ENCODE results near the gene TRAPPC2.
"Not testable (repeated sequence)": the region's sequence is repeated elsewhere in the genome, so short reads cannot be mapped to it uniquely, and the experiment has no call there.

Gene TRAPPC2

DNA sequence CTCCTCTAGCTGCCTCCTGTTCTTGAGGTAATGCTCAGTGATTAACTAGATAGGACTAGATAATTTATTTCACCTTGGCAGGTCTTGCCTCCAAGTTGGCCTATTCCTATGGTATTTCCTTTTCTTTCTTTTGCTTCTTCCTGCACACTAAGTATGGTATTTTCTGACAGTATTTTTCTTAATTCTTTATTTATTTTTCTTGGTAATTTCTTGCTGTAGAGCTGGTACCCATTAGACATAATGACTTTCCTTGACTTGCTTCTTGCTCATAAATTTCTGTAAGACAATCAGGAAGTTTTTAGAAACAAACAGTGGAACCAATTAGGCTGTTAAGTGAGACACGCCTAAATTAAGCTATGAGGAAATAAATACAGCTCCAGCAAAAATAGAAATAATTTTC, 36.0 kb downstream of the TRAPPC2 start:
- DNase-seq (ENCODE audit: low read depth in 2 of 2): no peak

DNA sequence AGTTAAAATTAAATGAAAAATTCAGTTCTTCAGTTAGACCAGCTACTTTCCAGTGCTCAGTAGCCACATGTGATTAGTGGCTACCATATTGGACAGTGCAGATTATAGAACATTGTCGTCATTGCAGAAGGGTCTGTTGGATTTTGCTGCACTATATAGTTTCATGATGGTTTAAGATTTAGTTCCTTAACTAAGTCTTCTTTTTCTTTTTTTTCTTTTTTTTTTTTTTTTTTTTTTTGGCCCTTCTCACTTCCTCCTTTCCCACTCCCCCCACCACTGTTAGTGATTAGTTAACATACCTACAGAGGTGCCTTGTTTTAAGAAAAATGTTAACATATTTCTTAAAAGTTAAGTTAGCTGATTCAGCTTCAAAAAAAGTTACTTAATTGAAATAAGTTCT, 36.4 kb downstream of the TRAPPC2 start:
- no peak for DNase-seq (ENCODE audit: low read depth in 2 of 2)

DNA sequence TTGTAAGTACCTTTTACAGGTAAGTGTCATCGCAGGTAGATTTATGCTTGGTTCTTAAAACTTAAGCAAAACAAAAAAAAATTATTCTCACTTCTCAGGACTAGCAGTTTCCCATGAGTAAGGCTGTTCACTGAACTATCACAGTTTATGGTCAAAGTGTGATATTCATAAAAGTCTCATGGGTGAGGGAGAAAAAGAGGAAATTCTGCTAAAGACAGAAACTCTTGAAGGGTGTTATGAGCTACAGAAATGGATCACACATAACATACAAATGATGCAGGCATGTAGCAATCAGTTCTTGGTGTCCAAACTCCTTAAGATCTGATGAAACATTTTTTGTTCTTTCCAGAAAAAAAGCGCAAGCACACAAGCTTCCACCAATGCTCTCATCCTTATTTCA, 37.0 kb downstream of the TRAPPC2 start:
- DNase-seq (ENCODE audit: low read depth in 2 of 2): no peak

DNA sequence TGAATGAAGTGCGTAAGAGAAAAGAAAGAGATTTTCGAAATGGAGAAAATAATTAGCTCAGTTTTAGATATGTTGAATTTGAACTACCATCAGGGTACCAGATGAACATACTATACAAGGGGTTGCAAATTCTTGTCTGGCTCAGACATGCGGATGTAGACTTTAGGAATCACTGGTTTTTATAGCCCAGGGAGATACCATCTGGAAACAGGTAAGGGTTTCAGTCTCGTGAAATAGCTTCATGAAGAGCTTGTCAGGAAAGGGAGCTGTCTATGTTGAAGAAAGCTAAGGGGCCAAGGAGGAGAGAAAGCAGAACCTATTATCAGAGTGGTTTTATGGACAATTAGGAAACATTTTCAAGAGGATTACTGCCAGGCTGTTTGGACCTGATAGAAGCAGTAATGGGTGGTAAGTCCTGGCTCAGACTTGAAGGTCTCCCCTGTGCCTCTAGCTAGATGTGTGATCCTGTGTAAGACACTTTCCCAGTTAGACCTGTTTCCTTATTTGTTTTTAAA, 38.8 kb downstream of the TRAPPC2 start:
- no peak for DNase-seq (ENCODE audit: low read depth in 2 of 2)

DNA sequence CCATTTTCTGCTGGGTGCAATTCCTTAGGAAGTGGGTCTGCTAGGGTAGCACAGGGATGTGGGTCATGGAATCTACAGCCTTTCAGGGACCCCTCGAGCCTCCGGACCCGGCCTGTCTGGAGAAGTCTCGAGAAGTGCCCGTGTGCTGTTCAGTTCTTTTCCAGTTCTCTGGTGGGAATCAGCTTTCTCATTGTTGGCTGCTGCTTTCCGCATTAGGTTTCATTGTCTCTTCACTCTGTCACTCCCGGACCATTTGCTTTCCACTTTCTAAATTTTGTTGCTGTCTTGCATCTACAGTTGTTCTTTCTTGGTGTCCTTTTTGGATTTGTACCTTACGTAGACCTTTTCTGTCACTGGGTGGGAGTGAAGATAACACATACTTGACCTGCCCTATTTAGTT, 39.4 kb downstream of the TRAPPC2 start:
- DNase-seq (ENCODE audit: low read depth in 2 of 2): no peak

DNA sequence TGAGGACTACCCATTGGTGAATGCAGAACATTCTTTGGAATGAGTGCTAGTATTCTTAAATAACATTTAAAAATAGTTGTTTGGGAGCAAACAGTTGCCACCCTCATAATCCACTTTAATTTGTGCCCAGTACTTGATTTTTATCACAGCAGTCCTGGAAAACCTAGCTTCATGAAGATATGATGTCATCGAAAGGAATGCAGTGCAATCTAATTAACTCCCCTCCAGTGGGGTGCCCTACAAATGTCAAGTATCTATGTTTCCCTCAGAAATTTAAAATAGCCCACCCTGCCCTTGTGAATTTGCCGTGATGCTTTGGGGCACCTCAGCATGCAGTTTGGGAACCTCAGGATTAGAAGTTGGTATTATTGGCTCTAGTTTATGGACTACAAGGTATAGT, 40.1 kb downstream of the TRAPPC2 start:
- DNase-seq (ENCODE audit: low read depth in 2 of 2): no peak

DNA sequence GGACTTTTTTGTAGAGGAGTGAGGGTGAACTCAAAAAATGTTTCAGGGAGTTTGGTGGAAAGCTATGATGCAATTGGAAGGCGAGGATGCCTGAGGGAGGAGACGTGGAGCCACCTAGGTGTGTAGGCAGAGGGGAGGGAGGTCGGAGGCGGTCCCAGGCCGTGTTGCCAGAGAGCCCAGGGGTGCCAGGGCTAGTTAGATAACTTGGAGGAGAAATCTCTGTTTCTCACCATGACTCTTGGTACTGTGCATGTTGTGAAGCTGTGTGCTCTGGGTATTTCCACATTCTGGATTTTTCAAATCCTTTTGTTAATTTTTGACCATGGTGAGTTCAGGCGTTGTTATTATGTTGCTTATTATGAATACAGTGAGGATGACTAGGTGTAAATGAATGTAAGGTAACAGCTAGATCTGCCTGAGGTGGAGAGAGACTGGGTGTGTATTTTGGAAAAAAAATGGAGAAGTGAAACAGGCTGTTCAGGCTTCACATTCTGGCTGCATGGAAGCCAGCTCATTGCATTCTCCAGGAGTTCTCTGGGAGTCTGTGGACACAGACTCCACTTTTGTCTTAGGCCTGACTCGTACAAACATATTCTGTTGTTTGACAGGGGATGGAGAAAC, 41.0 kb downstream of the TRAPPC2 start:
- DNase-seq (ENCODE audit: low read depth in 2 of 2): no peak

DNA sequence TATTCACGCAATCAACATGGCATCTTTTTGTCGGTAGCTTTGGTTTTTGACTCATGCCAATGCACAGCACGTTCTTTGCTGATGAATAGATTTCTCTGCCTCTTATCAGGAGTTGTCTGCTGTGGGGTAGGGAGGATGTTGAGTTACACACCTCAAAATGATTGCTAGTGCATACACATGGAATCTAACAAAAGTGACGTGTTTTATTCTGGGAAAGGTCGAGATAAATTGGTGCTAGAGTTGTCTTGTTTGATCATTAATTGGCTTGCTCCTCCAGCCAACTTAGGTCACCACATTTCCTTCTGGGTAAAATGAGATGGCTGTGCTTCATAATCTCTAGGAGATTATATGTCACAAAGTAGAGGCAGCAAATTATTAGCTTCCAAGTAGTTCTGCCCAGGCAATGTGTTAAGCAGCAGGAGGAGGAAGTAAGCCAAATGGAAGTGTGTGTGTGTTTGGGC, 41.6 kb downstream of the TRAPPC2 start:
- DNase-seq (ENCODE audit: low read depth in 2 of 2): no peak

DNA sequence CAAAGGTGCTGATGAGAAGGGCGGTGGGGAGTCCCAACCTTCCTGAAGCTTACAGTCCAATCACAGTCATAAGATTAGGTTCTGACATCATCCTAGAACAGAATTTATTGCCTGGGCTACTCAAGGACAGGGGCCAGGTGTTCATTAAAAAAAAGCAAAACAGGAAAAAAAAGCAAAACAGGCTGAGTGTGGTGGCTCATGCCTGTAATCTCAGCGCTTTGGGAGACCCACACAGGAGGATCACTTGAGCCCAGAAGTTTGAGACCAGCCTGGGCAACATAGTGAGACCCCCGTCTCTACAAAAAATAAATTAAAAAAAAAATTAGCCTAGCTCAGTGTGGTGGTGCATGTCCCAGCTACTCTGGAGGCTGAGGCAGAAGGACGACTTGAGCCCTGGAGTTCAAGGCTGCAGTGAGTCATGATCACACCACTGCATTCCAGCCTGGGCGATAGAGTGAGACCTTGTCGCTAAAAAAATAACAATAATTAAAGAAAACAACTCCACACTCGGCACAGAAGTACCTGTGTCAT, 42.5 kb downstream of the TRAPPC2 start:
- DNase-seq (ENCODE audit: low read depth in 2 of 2): no peak

DNA sequence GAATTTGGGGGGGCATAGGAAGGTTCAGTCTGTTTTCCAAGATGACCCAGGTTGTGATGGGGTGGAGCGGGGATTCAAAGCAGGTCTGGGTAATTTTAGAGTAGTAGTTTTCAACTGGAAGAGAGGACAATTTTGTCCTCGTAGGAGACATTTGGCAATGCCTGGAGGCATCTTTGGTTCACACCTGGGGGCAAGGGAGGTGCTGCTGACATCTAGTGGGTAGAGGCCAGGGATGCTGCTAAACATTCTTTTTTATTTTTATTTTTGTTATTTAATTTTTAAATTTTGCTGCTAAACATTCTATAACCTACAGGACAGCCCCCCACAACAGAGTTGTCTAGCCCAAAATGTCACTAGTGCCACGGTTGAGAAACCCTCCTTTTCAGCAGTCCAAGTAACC, 43.6 kb downstream of the TRAPPC2 start:
- no peak for DNase-seq (ENCODE audit: low read depth in 2 of 2)

DNA sequence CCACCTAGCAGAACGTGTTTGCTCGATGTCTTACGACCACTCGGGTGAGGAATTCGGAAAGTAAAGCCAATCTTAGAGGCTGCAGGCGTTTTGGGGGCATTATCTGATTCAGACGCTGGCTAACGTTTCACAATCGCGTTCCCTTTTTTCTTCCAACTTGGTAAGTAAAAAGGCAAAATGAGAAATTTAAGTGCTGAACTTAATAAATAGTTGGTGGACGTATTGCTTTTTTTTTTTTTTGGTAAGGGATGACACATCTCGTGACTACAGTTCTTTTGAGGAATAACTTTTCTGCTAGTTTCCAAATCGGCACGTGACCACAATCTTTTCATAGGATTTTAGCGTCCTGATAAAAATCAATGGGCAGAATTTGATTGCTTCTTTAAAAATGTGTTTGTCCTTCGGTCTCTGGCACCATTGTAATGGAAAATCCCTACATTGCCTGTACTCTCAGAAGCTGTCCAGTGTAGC, 44.6 kb downstream of the TRAPPC2 start:
- no peak for DNase-seq (ENCODE audit: low read depth in 2 of 2)

DNA sequence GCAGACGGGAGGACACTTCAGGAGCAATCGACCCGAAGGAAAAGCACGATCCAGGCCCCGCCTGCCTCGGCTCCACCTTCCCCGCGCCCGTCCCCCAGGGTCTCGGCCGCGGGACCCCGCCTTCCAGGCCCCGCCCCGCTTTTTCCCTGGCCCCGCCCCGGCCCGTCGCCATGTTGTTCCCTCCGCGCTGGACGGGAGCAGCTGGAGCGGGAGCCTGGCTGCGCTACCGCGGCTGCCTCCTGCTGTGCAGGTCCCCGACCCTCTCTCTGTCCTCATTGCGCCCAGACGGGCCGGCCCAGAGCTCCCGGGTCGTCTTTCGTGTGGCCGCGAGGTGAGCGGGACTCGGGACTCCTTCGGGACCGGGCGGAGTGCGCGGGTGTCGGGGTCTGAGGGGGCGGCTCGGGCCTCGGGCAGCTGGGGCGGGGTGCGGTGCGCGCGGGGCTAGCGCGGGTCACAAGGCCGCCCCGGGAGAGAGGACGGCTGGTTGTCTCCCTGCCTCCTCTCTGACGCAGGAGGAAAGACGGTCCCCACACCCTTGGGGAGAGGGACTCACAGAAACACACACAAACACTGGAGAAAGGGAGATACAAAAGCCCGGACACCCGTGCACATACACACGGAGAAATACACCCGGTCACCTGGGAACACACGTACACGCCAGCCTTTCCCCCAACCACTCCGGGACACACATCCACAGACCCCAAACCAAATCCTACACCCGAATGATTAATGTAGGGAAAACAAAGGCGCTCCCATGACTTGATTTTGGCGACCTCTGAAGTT, 45.3 kb downstream of the TRAPPC2 start, which contains the start of gene RAB9A:
TSS of gene RAB9A (plus strand) at position 171 of the 783 bp plus-strand sequence. CDS start 19,619 bp downstream, outside the sequence.
- DNase-seq (ENCODE audit: low read depth in 2 of 2): peak; percentile 55 to 76

DNA sequence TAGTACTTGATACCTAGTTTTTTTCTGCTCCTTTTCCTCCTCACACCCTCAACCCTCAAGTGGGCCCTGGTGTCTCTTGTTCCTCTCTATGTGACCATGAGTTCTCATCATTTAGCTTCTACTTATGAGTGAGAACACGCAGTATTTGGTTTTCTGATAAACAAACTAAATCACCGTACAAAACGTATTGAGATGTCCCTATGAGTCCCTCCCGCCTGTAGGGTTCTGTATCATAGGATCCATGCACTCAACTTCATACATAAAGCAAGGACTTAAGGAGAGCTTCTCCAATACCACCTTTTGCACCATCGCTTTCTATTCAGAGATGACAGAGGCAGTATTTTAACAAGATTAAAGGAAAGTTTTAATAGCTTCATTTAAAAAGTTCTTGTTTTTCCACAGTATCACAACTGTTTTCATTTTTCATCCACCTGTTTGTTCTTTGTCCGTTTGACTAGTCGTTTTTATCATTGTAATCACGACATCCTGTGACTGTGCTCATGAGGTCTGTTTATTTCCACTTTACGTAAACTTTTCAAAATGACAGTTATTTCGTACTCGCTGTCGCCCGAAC, 45.9 kb downstream of the TRAPPC2 start:
- DNase-seq (ENCODE audit: low read depth in 2 of 2): no peak

DNA sequence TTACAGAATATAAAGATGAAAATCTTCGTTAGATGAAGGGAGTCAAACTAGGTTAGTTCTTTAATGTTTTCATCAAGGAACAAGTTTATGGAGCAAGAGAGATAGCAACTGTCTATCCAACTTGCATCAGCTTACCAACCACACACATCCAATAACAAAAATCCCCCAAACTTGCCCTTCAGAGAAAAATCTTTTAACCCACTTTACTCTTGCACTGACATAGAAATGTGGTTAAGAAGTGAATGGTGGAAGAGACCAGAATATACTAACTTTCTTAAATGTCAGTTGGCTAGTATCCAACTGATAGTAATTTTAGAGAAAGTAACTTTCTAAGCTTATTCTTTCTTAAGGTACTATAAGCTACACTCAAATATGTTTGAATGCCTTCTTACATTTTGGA, 47.2 kb downstream of the TRAPPC2 start:
- DNase-seq (ENCODE audit: low read depth in 2 of 2): no peak

DNA sequence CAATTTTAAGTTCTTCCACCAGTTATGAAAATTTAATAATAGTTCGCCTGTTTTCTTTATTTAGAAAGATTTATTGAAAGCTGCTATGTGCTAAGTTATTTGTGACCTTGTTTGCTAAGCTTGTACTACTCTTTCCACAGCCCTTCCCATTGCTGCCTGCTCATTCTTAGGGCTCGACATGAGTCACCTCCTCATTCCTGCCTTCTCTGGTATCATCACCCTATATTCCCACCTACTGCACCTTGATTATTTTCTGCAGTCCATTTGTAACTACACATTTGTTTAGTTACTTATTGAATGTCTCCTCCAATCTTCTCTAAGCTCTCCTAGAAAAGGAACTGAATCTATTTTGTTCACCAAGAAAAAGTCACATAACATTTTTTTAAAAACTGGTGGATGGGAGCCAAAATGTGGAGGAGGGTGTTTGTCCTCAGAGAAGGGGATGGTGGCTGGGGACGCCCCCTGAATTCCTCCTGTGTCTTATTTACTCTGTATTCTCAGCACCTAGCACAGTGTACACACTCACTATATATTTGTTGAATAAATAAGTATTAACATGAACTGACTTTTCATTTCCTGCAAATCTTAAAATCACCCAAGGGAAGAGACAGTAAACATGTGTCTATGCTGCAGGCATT, 49.2 kb downstream of the TRAPPC2 start:
- no peak for DNase-seq (ENCODE audit: low read depth in 2 of 2)

DNA sequence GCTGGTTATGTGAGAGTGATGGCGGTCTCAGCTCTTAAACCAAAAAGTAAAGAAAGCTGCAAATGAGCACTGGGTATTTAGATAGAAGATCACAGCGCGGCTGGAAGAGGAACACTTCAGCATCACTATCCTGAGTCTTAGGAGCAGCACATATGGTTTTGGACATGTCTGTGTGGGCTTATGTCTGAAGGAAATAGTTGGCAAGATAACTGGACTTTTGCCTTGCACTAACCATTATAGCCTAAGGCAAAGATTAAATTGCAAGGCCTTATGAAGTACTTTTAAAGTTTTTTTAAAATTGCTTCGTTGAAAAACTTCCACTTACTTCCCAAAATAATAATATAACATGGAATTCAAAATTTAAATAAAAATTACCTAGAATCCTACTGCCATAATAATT, 50.1 kb downstream of the TRAPPC2 start:
- DNase-seq (ENCODE audit: low read depth in 2 of 2): no peak

DNA sequence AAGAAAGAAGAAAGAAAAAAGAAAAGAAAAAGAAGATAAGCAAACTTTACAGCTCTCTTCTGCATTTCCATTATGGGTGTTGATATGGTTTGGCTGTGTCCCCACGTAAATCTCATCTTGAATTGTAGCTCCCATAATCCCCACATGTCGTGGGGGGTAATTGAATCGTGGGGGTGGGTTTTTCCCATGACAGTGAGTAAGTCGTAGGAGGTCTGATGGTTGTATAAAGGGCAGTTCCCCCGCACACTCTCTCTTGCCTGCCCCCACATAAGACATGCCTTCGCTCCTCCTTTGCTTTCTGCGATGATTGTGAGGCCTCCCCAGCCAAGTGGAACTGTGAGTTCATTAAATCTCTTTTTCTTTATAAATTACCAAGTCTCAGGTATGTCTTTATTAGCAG, 52.8 kb downstream of the TRAPPC2 start:
- no peak for DNase-seq (ENCODE audit: low read depth in 2 of 2)

DNA sequence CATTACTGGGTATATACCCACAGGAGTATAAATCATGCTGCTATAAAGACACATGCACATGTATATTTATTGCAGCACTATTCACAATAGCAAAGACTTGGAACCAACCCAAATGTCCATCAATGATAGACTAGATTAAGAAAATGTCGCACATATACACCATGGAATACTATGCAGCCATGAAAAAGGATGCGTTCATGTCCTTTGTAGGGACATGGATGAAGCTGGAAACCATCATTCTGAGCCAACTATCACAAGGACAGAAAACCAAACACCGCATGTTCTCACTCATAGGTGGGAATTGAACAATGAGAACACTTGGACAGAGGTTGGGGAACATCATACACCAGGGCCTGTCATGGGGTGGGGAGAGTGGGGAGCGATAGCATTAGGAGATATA, 54.7 kb downstream of the TRAPPC2 start:
- not testable (repeated sequence) for DNase-seq (ENCODE audit: low read depth in 2 of 2)

DNA sequence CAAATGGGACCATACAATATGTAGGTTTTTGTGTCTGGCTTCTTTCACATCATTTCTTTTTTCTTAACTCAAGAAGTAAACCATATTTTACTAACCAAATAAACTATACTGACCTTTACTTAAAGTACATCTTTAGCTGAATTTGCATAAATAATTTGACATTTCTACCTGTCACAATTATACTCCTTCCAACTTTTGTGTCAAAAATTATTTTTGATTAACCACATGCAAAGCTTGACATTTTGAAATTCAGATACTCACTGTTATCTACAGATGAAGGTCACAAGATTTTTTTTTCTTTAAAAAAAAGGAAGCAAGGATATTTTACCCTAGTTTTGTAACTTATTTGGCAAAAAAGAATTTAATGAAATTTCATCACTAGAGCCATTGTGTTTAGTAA, 57.5 kb downstream of the TRAPPC2 start:
- no peak for DNase-seq (ENCODE audit: low read depth in 2 of 2)

DNA sequence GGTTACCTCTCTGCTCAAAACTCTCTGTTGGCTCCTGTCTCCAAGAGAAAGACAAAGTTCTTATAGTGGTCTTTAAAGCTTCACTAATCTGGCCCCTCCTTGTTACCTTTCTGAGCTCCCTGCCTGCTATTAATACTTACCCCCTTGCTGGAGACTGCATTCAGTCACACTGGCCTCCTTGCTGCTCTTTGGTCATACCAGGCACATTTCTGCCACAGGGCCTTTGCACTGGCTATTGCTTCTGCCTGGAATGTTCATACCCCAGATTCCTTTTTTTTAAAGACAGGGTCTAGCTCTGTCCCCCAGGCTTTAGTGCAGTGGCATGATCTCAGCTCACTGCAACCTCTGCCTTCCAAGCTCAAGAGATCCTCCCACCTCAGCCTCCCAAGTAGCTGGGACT, 61.4 kb downstream of the TRAPPC2 start:
- DNase-seq (ENCODE audit: low read depth in 2 of 2): no peak

DNA sequence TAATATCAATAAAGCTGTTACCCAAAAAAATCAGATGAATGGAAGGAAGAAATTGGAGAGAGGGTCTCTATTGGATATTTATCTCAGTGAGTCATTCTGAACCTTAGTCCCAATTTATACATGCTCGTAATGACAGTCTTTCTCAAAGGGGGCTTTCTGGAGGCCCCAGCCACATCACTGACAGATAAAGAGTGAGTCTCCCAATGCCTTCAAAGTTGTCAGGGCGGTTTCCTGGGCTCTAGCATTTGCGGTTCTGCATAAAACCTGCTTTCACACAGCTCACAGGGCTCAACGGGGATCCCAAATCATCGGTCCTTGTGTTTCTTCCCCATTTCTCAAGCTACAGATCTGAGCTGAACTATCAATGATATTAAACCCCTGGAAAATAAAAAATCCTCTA, 64.2 kb downstream of the TRAPPC2 start:
- no peak for DNase-seq (ENCODE audit: low read depth in 2 of 2)

DNA sequence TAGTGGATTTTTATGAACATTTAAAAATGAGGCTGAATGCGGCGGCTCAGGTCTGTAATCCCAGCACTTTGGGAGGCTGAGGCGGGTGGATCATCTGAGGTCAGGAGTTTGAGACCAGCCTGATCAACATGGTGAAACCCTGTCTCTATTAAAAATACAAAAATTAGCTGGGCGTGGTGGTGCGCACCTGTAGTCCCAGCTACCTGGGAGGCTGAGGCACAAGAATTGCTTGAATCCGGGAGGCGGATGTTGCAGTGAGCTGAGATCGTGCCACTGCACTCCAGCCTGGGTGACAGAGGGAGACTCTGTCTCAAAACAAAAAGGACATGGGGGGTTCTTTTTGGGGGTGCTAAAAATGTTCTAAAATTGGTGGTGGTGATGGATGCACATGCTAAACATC, 64.7 kb downstream of the TRAPPC2 start:
- DNase-seq (ENCODE audit: low read depth in 2 of 2): not testable (repeated sequence)

Data from stimulated activated CD4-positive, alpha-beta T cell treated with anti-CD3 and anti-CD28 coated beads, Interleukin-12 subunit alpha, Interleukin-12 subunit beta, amount 100 ng/mL, for 24 hours (primary cell).